Smooth muscle cell of the coronary artery (primary cell): Measurements from ENCODE around the gene GJB2. TPM values are rescaled to one million over a fixed set of nuclear protein-coding genes. Genes with fewer than 3 reads are reported as not detected.

Experiments
- total RNA-seq: library from RNA; depleted of rRNA; stranded (reverse); fragments of >200 nt; gene quantifications from 2 replicates; pipeline ENCODE4 v1.2.3, GENCODE V29; 2014; ENCODE audit warnings: low replicate concordance

GJB2 gene
- 0.82 TPM in 1 of 2 replicates, not detected in the other for total RNA-seq

DNA sequence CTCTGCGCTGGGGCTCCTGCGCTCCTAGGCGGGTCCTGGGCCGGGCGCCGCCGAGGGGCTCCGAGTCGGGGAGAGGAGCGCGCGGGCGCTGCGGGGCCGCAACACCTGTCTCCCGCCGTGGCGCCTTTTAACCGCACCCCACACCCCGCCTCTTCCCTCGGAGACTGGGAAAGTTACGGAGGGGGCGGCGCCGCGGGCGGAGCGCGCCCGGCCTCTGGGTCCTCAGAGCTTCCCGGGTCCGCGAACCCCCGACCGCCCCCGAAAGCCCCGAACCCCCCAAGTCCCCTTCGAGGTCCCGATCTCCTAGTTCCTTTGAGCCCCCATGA, at the start of gene GJB2:
TSS of gene GJB2 (minus strand) at position 103 of the 326 bp plus-strand sequence. CDS start 3,357 bp downstream, outside the sequence.

DNA sequence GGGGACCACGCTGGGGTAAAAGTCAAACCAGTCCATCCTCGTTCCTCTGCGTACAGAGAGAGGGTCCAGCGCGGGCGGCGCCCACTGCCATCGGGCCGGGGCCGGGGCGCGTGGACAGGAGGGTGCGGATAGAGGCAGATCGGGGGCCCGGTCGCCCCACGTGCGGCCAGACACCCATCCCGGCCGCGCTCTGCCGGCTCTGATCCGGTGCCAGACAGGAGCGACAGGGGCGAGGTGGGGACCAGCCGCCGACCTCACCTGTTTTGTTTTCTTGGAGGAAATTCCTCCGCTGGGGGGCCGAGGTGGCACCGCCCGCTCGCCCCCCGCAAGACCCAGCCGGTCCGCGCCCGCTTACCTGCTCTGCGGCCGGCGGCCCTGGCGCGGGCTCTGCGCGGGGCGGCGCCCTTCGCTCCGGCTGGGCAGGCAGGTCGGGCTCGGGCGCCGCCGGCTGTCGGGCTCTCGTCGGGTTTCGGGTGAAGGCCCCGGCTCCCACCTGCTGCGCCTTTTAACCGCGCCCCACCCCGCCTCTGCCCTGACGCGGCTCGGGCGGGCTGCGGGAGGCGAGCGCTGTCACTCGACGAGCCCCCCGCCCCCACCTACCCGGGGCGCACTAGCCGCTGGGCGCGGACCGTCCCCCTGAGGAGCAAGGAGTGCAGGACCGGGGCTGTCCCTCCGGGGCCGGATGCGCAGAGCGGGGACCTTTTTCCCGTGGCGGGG, 39.3 kb upstream of the GJB2 start, which contains the start of gene GJB6:
TSS of gene GJB6 (minus strand) at position 481 of the 717 bp plus-strand sequence. CDS start 8,839 bp downstream, outside the sequence.

DNA sequence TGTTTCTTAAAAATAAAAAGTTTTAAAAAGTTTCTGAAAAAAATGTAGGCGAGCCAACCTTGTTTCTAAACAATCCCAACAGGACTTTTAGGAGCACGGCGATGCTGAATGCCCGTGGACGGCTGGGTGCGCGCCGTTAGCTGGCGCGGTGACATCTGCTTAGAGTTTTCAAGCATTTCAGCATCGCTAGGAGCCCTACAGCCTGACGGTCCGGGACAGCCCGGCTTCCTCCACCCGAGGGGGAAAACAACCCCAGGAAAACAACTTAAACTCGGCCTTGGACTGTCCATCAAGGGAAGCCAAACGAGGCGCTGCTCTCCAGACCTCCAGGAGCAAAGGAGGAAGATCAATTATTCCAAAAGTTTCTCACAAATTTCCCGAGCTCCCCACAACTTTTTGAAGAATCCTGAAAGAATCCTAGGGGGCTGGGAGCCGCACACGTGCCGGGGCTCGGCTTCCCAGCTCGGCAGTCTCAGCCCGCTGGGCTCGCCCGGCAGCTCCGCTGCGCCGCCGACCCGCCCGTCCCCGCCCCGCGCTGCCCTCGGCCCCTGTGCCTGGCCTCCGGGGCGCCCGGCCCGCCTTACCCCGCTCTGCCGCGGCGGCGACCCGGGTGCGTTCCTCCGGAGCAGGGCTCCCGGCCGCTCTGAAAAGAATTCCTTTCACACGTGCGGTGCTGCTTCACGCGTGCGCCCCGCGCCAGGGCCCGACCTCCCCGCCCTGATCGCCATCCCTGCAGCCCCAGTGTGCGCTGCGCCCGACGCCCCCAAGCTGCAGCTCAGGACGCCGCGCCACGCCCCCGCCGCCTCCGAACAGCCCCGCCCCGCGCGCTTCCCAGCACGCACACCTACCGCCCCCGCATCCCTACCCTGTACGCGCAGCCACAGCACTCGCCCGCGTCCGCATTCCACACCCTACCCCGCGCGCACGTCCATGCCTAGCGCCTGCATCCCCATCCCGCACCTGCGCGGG, 32.1 kb downstream of the GJB2 start, which contains the start of gene GJA3:
TSS of gene GJA3 (minus strand) at position 747 of the 969 bp plus-strand sequence. CDS start 17,764 bp downstream, outside the sequence.

Other genes with a start within 250 kb of the GJB2 start
- gene ZMYM2, start 234.2 kb downstream of the GJB2 start, total RNA-seq, result 35.1 and 42.7 TPM in 2 replicates
- gene GJA3, start 31.9 kb downstream of the GJB2 start, total RNA-seq, result 0.23 and 0.60 TPM in 2 replicates
- not detected in 2 replicates for gene GJB6, start 39.4 kb upstream of the GJB2 start, total RNA-seq